GM08714 (cell line): ENCODE data around the gene CENPU.

Source experiments
- H3K4me3 ChIP-seq: fragments of 200-500 bp; sonication (Bioruptor generic); 2 replicates; pipeline ENCODE4 v1.5.1; 2014; ENCODE audit warnings: mild to moderate bottlenecking, low read length, inconsistent platforms
- ZNF274 ChIP-seq: IDR thresholded peaks from 2 replicates; pipeline ENCODE4 v1.6.1; 2012; ENCODE audit warnings: mild to moderate bottlenecking, low read depth, low read length

CENPU gene

DNA sequence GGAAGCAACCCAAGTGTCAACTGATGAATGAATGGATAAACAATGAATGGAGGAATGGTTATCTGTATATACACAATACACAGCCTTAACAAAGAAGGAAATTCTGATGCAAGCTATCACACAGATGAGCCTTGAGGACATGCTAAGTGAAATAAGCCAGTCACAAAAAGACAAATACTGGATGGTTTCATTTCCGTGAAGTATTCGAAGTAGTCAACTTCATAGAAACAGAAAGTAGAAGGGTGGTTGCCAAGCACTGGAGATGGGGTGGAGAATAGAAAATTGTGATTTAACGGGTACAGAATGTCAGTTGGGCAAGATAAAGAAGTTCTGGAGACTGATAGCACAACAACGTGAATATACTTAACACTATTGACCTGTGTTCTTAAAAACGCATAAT lies 28.2 kb downstream of the CENPU start:
- no peak for TF ChIP-seq ZNF274
- no peak overlapping the region for H3K4me3 ChIP-seq

GRCh38 chr4:184702114-184702513 lies 31.8 kb downstream of the CENPU start:
- TF ChIP-seq ZNF274 = no peak
- H3K4me3 ChIP-seq = no peak overlapping the region

DNA sequence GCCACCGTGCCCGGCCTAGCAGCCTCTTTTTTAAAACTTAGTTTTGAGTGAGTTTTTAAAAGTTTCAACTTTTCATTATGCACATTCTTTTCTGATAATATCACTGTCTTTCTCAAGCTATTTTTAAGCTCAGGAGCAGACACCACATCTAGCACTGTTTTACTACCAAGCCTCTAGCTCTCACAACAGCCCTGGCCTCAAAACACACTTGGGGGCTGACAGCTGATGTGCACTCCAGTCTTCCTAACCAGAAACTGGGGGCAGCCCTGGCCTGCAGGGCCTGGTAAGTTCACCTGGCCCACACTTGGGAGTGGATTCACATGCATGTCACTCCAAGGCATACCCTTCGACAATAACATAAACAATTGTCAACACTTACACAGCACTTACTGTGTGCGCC lies 34.0 kb downstream of the CENPU start:
- TF ChIP-seq ZNF274 = no peak
- no peak overlapping the region for H3K4me3 ChIP-seq

DNA sequence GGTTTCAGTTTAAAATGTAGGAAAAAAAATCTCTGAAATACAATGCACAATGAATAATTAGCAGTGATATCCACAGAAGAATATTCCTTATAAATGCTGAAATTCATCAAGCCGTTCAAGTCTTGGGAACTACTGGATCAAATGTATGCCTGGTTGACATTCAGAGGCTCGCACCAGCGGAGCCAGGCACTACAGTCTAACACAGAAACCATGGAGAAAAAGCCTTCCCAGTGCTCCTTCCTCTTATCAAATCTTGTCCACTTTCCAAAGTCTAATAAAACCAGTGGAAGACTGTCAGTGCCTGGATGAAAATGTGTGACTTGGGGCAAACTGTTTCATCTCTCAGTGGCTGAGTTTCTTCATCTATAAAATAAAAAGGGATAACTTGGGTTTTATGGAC lies 35.9 kb downstream of the CENPU start:
- TF ChIP-seq ZNF274 = no peak
- no peak overlapping the region for H3K4me3 ChIP-seq

- H3K4me3 ChIP-seq = no peak overlapping the region
- no peak for TF ChIP-seq ZNF274
These were observed 38.6 kb downstream of the CENPU start for GRCh38 chr4:184695178-184695896.

- no peak for TF ChIP-seq ZNF274
- no peak overlapping the region for H3K4me3 ChIP-seq
These were observed 39.4 kb downstream of the CENPU start for GRCh38 chr4:184694412-184694956.

GRCh38 chr4:184693056-184693455 lies 40.8 kb downstream of the CENPU start:
- no peak overlapping the region for H3K4me3 ChIP-seq
- no peak for TF ChIP-seq ZNF274

DNA sequence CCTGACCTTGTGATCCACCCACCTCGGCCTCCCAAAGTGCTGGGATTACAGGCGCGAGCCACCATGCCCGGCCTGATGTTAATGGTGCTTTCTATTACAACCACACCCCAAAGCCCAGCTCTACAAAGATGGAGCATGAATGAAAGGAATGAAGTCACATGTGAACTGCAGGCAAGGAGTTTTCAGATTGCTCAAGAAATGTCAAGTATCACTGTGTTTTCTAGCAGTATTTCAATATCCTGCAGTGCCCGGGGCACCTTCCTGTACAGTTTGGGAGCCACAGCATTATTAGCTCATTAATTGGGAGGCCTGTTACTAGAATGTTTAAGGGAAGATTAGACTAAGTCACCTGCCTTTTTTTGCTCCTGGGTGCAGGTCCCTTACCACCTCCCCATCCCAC lies 44.2 kb downstream of the CENPU start:
- TF ChIP-seq ZNF274 = no peak
- H3K4me3 ChIP-seq = no peak overlapping the region

- no peak for TF ChIP-seq ZNF274
- H3K4me3 ChIP-seq = no peak overlapping the region
These were observed 45.4 kb downstream of the CENPU start for GRCh38 chr4:184688447-184688846.

DNA sequence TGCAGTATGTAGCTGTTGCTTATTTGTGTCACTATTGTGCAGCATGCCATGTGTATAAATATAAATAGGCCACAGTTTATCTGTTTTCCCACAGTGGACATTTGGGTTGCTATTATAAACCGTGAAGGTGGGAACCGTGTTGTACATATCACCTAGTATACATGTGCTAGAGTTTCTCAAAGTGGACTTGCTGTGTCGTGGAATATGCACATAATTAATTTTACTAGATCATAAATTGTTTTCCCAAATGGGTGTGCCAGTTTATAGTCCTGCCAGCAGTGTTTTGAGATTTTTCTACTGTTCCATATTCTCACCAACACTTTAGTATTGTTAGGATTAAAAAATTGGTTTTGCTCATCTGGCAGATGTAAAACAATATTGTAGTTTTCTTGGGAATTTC lies 45.9 kb downstream of the CENPU start:
- no peak overlapping the region for H3K4me3 ChIP-seq
- no peak for TF ChIP-seq ZNF274

DNA sequence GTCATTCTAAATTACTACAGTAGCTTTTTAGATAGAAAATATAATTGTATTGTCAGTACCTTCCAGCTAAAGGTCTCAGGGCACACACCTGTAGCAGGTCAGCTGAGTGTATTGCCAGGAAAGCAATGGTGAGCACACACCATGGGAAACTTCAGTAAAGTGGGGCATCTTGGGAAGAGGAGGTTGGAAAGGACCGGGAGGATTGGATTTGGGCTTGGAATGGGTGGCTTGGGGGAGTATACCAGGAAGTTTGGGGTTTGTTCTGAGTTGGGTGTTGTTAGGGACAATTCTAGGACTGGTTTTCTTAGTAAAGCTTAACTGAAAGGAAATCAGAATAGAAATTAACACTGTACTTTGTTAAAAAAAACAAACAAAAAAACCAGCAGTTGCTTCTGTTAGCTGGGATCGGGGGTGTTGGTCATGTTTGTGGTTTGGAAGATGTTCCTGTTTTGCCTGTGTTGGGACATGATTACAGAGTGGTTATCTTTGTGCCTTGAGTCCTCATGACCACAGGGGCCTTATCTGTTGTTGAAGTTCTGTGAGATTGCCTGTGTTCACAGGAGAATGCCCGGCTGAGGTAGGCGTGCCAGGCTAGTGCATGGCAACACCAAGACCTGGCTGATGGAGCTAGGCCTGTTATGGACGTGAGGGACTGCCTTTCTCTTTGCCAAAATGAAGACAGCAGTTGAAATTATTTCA lies 49.3 kb downstream of the CENPU start:
- no peak for TF ChIP-seq ZNF274
- no peak overlapping the region for H3K4me3 ChIP-seq

DNA sequence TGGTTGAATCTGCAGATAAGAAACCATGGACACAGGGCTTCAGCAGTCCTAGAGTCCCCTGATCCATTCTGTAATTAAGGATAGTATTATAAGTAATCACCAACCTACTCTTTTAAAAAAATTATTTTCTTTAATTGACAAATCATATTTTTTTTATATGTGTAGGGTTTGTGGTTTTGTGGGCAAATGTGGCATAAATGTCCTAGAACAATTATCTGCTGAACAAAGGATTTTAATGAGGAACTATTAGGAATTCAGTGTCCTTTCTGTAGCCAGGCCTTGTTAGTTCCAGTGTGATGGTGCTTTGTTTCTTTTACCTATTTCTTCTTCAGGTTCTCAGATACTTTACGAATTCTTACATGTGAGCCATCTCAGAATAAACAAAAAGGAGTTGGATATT lies 52.0 kb downstream of the CENPU start:
- no peak overlapping the region for H3K4me3 ChIP-seq
- TF ChIP-seq ZNF274 = no peak

- H3K4me3 ChIP-seq = no peak overlapping the region
- no peak for TF ChIP-seq ZNF274
These were observed 53.2 kb downstream of the CENPU start for GRCh38 chr4:184680698-184681097.

DNA sequence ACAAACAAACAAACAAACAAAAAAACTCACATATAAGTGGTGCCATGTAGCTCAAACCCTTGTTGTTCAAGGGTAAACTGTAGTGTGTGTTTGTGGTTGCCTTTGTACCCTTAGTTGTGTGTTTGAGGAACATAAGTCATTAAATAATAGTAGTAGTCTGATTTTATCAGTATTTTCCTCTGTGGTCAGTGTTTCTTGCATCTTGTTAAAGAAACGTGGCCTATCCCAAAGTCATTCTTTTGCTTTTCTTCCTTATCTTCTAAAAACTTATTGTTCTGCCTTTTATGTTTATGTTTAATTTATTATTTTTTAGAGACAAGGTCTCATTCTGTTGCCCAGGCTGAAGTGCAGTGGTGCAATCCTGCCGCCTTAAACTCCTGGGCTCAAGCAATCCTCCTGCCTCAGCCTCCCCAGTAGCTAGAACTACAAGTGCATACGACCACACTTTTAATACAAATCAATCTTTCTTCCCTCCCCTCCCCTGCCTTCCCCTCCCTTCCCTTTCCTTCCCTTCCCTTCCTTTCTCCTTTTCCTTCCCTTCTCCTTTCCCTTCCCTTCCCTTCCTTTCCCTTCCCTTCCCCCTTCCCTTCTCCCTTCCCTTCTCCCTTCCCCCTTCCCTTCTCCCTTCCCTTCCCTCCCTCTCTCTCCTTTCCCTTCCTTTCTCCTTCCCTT lies 57.9 kb downstream of the CENPU start:
- TF ChIP-seq ZNF274 = no peak
- H3K4me3 ChIP-seq = no peak overlapping the region

- no peak overlapping the region for H3K4me3 ChIP-seq
- no peak for TF ChIP-seq ZNF274
These were observed 58.9 kb downstream of the CENPU start for GRCh38 chr4:184675018-184675417.
